NCI-H128 (cell line): Measurements from ENCODE around the gene PCK2.

Experiments used
- DNase-seq: peaks from one replicate; lab custom pipeline; 2025; ENCODE audit not compliant: unreplicated experiment; lab: John Stamatoyannopoulos, UW

The PCK2 gene

GRCh38 chr14:24074625-24075484 is 19.3 kb upstream of the PCK2 start:
- no peak for DNase-seq

- DNase-seq = no peak
Observed at GRCh38 chr14:24075485-24076301, 18.4 kb upstream of the PCK2 start.

- no peak for DNase-seq
Observed at GRCh38 chr14:24076302-24076601, 17.9 kb upstream of the PCK2 start.

GRCh38 chr14:24077086-24077485 is 17.0 kb upstream of the PCK2 start:
- no peak for DNase-seq

GRCh38 chr14:24078146-24078545 is 16.0 kb upstream of the PCK2 start:
- no peak for DNase-seq

GRCh38 chr14:24079491-24080141 is 14.5 kb upstream of the PCK2 start:
- DNase-seq = no peak

GRCh38 chr14:24080142-24080530 is 14.0 kb upstream of the PCK2 start:
- DNase-seq = no peak

- DNase-seq = peak; percentile 16
Observed at GRCh38 chr14:24080888-24081738, 13.0 kb upstream of the PCK2 start.

- no peak for DNase-seq
Observed at GRCh38 chr14:24081739-24082211, 12.3 kb upstream of the PCK2 start.

GRCh38 chr14:24082411-24083080 is 11.6 kb upstream of the PCK2 start:
- no peak for DNase-seq

GRCh38 chr14:24083462-24083861 is 10.6 kb upstream of the PCK2 start:
- no peak for DNase-seq

- DNase-seq = no peak
Observed at GRCh38 chr14:24084440-24084839, 9.7 kb upstream of the PCK2 start.

- no peak for DNase-seq
Observed at GRCh38 chr14:24085215-24085614, 8.9 kb upstream of the PCK2 start.

- no peak for DNase-seq
Observed at GRCh38 chr14:24086193-24086955, 7.7 kb upstream of the PCK2 start.

- DNase-seq = no peak
Observed at GRCh38 chr14:24087004-24087403, 7.1 kb upstream of the PCK2 start.

GRCh38 chr14:24088095-24088494 is 6.0 kb upstream of the PCK2 start:
- DNase-seq = no peak

GRCh38 chr14:24089890-24090289 is 4.2 kb upstream of the PCK2 start:
- DNase-seq = no peak

- DNase-seq = no peak
Observed at GRCh38 chr14:24092110-24092504, 2.0 kb upstream of the PCK2 start.

- no peak for DNase-seq
Observed at GRCh38 chr14:24092505-24093206, 1.5 kb upstream of the PCK2 start.
